ENCODE measurements around the gene DALRD3.

DNA sequence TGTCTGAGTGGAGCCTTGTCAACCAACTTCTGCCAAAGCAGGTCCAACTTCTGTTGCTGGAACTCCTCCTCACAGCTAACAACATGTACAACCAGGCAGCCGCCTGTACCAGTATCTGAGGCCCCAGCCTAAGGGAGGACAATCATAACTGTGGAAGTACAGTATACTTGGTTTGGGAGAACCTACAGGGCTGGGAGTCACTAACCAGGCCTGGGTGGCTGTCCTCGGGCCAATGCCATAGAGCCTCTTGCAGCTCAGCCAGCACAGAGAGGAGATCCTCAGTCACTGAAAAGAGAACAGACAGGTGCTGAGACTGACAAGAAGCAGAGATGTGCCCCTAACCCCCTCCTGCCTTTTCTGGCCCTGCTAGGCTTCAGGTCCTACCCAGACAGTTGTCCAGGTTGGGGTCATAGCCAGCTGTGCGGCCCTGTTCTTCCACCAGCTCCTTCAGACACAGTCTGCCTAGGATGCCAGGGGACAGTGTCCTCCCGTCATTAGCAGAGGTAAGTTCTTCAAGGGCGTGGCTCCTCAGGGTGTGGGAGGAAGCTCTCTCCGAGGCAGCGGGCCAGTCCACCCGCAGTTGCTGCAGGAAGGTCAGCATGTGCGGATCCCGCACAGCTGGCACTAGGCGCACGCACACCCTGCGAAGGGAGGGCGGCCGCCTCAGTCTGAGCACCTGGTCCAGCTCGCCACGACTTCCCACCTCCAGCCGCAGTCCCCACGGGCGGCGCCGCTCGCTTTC is 980 bp downstream of the DALRD3 start:
- TF ChIP-seq, protein P1, sequence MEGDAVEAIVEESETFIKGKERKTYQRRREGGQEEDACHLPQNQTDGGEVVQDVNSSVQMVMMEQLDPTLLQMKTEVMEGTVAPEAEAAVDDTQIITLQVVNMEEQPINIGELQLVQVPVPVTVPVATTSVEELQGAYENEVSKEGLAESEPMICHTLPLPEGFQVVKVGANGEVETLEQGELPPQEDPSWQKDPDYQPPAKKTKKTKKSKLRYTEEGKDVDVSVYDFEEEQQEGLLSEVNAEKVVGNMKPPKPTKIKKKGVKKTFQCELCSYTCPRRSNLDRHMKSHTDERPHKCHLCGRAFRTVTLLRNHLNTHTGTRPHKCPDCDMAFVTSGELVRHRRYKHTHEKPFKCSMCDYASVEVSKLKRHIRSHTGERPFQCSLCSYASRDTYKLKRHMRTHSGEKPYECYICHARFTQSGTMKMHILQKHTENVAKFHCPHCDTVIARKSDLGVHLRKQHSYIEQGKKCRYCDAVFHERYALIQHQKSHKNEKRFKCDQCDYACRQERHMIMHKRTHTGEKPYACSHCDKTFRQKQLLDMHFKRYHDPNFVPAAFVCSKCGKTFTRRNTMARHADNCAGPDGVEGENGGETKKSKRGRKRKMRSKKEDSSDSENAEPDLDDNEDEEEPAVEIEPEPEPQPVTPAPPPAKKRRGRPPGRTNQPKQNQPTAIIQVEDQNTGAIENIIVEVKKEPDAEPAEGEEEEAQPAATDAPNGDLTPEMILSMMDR (IDR thresholded peaks at IDR 0.05; ENCODE audit: insufficient read depth, low read length) = no peak
- TF ChIP-seq GABPA (IDR thresholded peaks at IDR 0.05; ENCODE audit: low read depth) (no peak), POLR2AphosphoS5 (IDR thresholded peaks at IDR 0.05; ENCODE audit: low read depth) (no peak), SPI1 (IDR thresholded peaks at IDR 0.05; ENCODE audit: borderline replicate concordance, low read depth) (no peak)
- TF ChIP-seq, protein P2, sequence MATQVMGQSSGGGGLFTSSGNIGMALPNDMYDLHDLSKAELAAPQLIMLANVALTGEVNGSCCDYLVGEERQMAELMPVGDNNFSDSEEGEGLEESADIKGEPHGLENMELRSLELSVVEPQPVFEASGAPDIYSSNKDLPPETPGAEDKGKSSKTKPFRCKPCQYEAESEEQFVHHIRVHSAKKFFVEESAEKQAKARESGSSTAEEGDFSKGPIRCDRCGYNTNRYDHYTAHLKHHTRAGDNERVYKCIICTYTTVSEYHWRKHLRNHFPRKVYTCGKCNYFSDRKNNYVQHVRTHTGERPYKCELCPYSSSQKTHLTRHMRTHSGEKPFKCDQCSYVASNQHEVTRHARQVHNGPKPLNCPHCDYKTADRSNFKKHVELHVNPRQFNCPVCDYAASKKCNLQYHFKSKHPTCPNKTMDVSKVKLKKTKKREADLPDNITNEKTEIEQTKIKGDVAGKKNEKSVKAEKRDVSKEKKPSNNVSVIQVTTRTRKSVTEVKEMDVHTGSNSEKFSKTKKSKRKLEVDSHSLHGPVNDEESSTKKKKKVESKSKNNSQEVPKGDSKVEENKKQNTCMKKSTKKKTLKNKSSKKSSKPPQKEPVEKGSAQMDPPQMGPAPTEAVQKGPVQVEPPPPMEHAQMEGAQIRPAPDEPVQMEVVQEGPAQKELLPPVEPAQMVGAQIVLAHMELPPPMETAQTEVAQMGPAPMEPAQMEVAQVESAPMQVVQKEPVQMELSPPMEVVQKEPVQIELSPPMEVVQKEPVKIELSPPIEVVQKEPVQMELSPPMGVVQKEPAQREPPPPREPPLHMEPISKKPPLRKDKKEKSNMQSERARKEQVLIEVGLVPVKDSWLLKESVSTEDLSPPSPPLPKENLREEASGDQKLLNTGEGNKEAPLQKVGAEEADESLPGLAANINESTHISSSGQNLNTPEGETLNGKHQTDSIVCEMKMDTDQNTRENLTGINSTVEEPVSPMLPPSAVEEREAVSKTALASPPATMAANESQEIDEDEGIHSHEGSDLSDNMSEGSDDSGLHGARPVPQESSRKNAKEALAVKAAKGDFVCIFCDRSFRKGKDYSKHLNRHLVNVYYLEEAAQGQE (IDR thresholded peaks at IDR 0.05; ENCODE audit: insufficient replicate concordance, low read depth) = no peak
